HG03457 (cell line): ENCODE measurements around the gene PRICKLE1.

Experiments
- ATAC-seq: cut with Tn5 transposase; IDR thresholded peaks from one replicate; pipeline ENCODE4 v1.9.1; 2021; ENCODE audit warnings: moderate number of reproducible peaks; ENCODE audit not compliant: unreplicated experiment

The PRICKLE1 gene

GRCh38 chr12:42463671-42464070 lies 125.9 kb downstream of the PRICKLE1 start:
- no peak for ATAC-seq

DNA sequence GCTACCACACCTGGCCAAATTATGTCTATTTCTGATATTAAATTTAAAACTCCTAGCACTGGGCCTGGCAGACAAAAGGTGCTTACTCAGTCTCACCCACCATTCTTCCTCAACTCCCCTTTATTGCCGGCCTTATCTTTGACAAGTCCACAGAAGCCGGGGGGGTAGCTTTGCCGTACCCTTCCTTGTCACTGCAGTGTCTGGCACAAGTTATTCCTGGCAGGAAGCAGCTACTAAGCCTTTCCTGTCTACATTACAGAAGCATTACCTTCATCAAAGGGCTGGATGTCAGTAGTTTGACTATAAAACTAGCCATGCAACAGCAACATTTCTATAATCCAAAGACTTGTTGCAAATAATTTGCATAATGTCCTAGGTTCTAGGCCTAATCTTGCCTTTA lies 127.1 kb downstream of the PRICKLE1 start:
- no peak for ATAC-seq

DNA sequence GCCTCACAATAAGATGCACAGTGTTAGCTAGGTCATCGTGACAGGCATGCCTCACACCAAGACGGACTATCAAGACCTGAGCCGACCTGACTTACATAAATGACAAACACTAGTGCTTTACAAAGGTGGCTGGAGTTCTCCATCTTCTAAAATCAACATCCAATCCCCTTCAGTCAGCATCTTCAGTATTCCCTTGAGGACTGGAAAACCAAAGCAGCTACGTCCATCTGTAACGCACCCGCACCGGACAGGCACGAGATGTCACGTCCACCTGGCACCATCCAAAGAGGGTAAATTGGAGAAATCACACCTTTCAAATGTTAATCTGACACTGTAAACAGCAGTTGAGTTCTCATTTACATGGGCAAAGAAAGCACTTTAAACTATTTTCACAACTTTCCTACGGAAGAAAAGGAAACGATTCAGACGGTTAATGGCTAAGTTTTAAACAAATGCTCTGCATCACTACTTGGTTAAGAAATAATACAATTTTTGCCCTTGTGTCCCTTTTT lies 130.2 kb downstream of the PRICKLE1 start:
- ATAC-seq, result no peak

DNA sequence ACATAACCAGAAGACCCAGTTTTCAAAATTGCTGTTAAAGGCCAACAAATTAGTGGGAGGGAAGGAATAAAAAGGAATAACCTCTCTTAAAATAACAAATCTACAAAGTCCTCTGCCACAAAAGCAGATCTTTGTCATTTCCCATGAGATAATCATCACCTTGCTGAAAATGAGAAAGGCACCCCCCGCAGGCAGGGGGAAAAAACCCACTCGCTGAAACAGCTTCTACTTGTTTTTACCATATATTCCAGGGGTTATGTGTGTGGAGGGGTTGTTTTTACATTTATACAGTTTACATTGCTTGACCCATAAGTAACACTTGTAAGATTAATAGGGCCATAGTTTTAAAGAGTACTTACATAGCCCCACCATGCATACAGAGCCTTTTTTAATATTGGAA lies 131.0 kb downstream of the PRICKLE1 start:
- ATAC-seq, result no peak

DNA sequence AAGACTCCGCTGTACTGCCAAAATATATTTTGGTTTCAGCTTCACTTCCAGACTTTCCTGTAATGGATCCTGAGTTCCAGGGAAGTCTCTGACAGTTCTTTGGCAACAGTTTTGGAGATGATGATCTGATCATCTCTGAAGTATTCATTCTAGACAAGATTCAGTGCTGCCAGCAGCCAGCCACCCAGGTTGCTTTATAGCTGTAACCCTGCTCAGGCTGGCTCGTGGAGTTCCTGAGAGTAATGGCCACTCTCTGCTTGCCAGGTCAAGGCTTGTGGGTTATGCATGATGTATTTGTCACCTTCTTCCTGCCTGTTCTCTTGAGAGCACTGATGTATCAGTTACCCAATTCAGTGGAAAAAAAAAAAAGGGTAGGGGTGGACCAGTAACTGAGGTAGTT lies 139.3 kb downstream of the PRICKLE1 start:
- no peak for ATAC-seq

DNA sequence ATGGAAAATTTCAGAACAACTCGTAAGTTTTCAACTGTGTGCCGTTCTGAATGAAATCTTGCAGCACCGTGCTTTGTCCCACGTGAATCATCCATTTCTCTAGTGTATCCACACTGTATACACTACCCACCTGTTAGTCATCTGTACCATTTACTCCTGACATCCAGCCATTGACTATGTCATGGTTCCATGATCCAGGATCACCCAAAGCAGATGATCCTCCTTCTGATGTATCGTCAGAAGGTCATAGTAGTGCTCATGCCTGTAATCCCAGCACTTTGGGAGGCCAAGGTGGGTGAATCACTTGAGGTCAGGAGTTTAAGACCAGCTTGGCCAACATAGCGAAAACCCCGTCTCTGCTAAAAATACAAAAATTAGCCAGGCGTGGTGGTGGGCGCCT lies 140.7 kb downstream of the PRICKLE1 start:
- no peak for ATAC-seq

DNA sequence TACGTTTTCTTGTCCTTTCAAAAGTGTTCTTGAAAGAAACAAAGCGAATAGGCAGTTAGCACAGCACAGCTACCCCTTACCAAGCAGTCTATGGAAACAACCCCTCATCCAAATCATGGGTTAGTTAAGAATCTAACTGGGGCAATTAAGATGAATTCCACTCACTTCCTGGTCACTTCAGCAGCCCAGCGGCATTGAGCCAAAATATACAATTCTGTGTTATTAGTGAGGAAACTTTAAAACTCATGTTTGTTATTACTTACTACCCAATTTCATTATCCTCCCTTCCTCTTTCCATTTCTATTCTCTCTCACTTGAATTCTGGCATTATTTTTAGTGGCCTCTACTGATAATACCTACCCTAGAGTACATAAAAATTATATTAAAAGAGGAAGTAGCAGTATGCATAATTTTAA lies 142.2 kb downstream of the PRICKLE1 start:
- ATAC-seq, result no peak

DNA sequence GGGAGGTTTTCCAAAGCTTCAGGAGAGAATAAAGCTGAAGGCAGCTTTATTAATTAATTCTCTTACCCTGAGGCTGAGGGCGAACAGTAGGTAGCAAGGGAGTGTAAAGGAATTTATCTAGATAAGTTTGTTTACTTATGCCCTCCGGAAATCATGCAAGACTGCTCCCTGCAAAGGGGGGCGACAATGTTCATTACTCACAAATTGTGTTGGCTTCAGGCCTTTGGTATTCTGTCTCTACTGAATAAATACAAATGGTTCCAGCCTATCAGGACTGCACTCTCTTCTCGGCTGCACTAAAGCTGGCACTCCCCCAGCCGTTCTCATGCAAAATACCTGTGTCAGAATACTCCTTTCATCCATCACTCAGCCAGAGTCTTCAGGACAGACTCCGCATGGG lies 142.8 kb downstream of the PRICKLE1 start:
- ATAC-seq, result no peak

GRCh38 chr12:42445891-42446290 lies 143.7 kb downstream of the PRICKLE1 start:
- no peak for ATAC-seq

- ATAC-seq, result no peak
Observed at GRCh38 chr12:42444192-42444943, 145.2 kb downstream of the PRICKLE1 start.

GRCh38 chr12:42442888-42443287 lies 146.7 kb downstream of the PRICKLE1 start:
- ATAC-seq, result no peak

DNA sequence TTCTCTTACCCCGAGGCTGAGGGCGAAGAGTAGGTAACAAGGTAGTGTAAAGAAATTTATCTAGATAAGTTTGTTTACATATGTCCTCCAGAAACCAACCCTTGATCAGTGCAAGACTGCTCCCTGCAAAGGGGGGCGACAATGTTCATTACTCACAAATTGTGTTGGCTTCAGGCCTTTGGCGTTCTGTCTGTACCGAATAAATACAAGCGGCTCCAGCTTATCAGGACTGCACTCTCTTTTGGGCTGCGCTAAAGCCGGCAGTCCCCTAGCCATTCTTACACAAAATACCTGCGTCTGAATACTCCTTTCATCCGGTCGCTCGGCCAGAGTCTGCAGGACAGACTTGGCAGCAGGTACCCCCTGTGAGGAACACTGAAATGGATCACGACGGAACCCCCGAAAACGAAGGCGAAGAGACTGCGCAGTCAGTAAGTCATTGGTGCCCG lies 147.2 kb downstream of the PRICKLE1 start:
- no peak for ATAC-seq

GRCh38 chr12:42440608-42441007 lies 148.9 kb downstream of the PRICKLE1 start:
- ATAC-seq, result no peak

GRCh38 chr12:42432517-42433140 lies 156.9 kb downstream of the PRICKLE1 start:
- ATAC-seq, result no peak

- ATAC-seq, result no peak
Observed at GRCh38 chr12:42428850-42429249, 160.7 kb downstream of the PRICKLE1 start.

DNA sequence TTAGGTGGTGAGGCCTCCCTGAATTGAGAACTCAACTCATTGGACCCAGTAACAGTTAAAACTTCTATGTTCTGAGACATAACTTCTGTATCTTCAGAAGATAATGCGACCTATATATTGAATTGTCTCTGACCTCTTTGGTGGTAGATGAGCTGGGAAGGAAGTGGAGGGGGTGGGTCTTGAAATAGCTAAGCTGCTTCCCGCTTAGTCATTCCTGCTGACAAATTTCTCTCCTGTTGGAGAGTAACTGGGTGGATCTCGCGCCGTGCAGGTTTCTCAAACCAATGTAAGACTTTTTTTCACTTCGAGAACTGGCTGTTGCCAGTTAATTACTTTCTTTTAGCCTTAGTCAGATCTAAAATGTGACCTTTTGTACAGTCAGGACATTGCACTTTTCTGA lies 162.8 kb downstream of the PRICKLE1 start:
- ATAC-seq, result no peak

GRCh38 chr12:42422785-42423184 lies 166.8 kb downstream of the PRICKLE1 start:
- no peak for ATAC-seq

- ATAC-seq, result peak; percentile 85
Observed at GRCh38 chr12:42421844-42422779, 167.4 kb downstream of the PRICKLE1 start.

GRCh38 chr12:42420395-42420794 lies 169.2 kb downstream of the PRICKLE1 start:
- ATAC-seq, result no peak

- ATAC-seq, result no peak
Observed at GRCh38 chr12:42410340-42410739, 179.2 kb downstream of the PRICKLE1 start.

DNA sequence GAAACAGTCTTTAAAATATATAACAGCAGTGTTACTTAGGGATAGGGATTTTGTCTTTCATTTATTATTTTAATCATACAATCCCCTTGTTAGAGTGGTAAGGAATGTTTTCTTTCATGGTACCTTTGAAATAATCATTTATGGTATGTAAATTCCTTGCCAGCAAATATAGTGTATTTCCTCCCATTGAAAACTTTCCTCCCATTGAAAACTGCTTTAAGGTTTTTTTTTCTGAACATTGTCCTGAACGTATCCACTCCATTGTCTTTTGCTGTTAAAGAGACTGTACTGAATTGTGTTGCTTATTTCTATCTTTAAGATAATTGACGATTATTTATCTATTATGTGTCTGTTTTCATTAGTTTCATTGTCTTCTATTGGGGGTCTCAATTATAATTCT lies 180.1 kb downstream of the PRICKLE1 start:
- no peak for ATAC-seq
